Adrenal gland (tissue), 12 donors: ENCODE data around the gene ITPR1. TPM values are rescaled to one million over a fixed set of nuclear protein-coding genes. Genes with fewer than 3 reads are reported as not detected.
A peak's percentile ranks its signal among the peaks of the same experiment; 100 is the strongest.

ENCODE experiments used
- DNase-seq, 7 donors: peaks; one replicate each; pipeline ENCODE4 v3.0.0-alpha.2; 2019 to 2020
- H3K27ac ChIP-seq, 5 donors: fragments of 200-600 bp; sonication (generic) in 4 of 5; 1 replicate in 3 of 5; 2 replicates in 2 of 5; pipeline versions ENCODE4 v1.5.1 to v1.8.0; 2016 to 2020; ENCODE audit warnings: mild to moderate bottlenecking in 1 of 5
- H3K27me3 ChIP-seq: fragments of 200-600 bp; 2 replicates; pipeline ENCODE4 v1.8.0; 2021
- H3K36me3 ChIP-seq, 2 donors: fragments of 200-600 bp; replicated peaks in 1 of 2; 1 replicate in 1 of 2; 2 replicates in 1 of 2; pipeline versions ENCODE4 v1.5.1 to v1.8.0; 2018 to 2022
- H3K4me1 ChIP-seq, 2 donors: fragments of 200-600 bp; replicated peaks in 1 of 2; 1 replicate in 1 of 2; 2 replicates in 1 of 2; pipeline versions ENCODE4 v1.5.1 to v1.8.0; 2018 to 2021
- H3K4me3 ChIP-seq, 4 donors: fragments of 200-600 bp; sonication (generic) in 3 of 4; one replicate each; pipeline ENCODE4 v1.5.1; 2016 to 2018
- H3K9me3 ChIP-seq, 3 donors: fragments of 200-600 bp; sonication (generic) in 1 of 3; replicated peaks in 1 of 3; 1 replicate in 2 of 3; 2 replicates in 1 of 3; pipeline versions ENCODE4 v1.5.1 to v1.8.0; 2016 to 2021
- CTCF ChIP-seq, 6 experiments: fragments of 450-650 bp in 4 of 6; fragments of 200-600 bp in 2 of 6; sonication (generic) in 1 of 6; IDR thresholded peaks; 1 replicate in 5 of 6; 2 replicates in 1 of 6; pipeline versions ENCODE4 v1.5.1 to v1.8.0; 2016 to 2021; ENCODE audit warnings: antibody characterized with exemption in 6 of 6, mild to moderate bottlenecking in 2 of 6, moderate library complexity in 1 of 6
- POLR2A ChIP-seq, 2 donors: fragments of 450-650 bp; IDR thresholded peaks; one replicate each; pipeline ENCODE4 v1.6.1; 2017; ENCODE audit warnings: antibody characterized with exemption in 2 of 2, mild to moderate bottlenecking in 2 of 2, moderate library complexity in 1 of 2
- WGBS, 4 donors: extraction: QIAGEN DNeasy Blood & Tissue Kit in 2 of 4; methylation state at CpG; one replicate each; pipeline versions ENCODE4 v1.1.5 to v1.1.7; 2013 to 2017; 5-methylcytosine and 5-hydroxymethylcytosine counted together
- intact Hi-C, 2 donors: fragments of 100-400 bp; cut with DNase I; formaldehyde crosslinking; loops; one replicate each; pipeline versions ENCODE4 v1.14.1 to v1.15.0; 2022 to 2023
- polyA plus RNA-seq, 3 donors: library from polyadenylated mRNA; stranded (reverse); fragments of 200-250 nt in 2 of 3; fragments of 350-450 nt in 1 of 3; fragmentation: Illumina TruSeq in 1 of 3; extraction: RNeasy Lipid Tissue Mini Kit (QIAGEN cat#74804) in 1 of 3; gene quantifications; one replicate each; pipeline ENCODE4 v1.2.3, GENCODE V29; 2013 to 2014
- total RNA-seq, 9 donors: library from RNA; depleted of rRNA in 4 of 9; stranded (reverse); fragments of >200 nt in 4 of 9; fragments of 120-200 nt in 1 of 9; fragmentation: NEBNext Ultra II Directional in 1 of 9; extraction: Animal tissue kit (Norgen Biotek cat#: 25700) in 1 of 9; gene quantifications; one replicate each; pipeline versions ENCODE4 v1.1.0 to v1.2.4, GENCODE V29; 2013 to 2023
- donor health status: healthy with polysubstance abuse.
- donor health status: Bipolar disorder and iron deficiency.
- donor health status: DM: yes; HTN: yes; CAD: no.
- donor health status: DM: no; HTN: no; CAD: no.
- donor health status: DM: no; HTN: no; CAD: no.
- donor health status: DM: yes; HTN: yes; CAD: no.

The ITPR1 gene
- total and polyA plus RNA-seq, 12 donors: 21.6 to 198 (median 76.6) TPM

GRCh38 chr3:4685673-4686345 lies 192.7 kb downstream of the ITPR1 start:
- WGBS, 4 donors: 84 to 96% (median 91%) methylated on average over 10 of the region's 10 CpGs
- Histone ChIP-seq H3K27ac (no peak overlapping the region), H3K9me3 (no peaks in the 10 kb centered on the region), H3K4me1 (no peaks in the 10 kb centered on the region), H3K4me3 (no peak overlapping the region), H3K36me3 (peaks cover 0 to 36% of the 10 kb centered on the region in 2 donors), H3K27me3 (no peaks in the 10 kb centered on the region)
- intact Hi-C loops: no loop called here
- DNase-seq: no peak
- no peak for TF ChIP-seq POLR2A (IDR thresholded peaks at IDR 0.05)
- no peak for TF ChIP-seq CTCF (IDR thresholded peaks at IDR 0.05)

GRCh38 chr3:4686619-4687018 lies 193.5 kb downstream of the ITPR1 start:
- intact Hi-C loops: no loop called here
- no peak for TF ChIP-seq CTCF (IDR thresholded peaks at IDR 0.05)
- no peak for TF ChIP-seq POLR2A (IDR thresholded peaks at IDR 0.05)
- Histone ChIP-seq H3K4me3 (no peak overlapping the region), H3K4me1 (no peaks in the 10 kb centered on the region), H3K27me3 (no peaks in the 10 kb centered on the region), H3K27ac (peak overlapping the region in 1 of 5 donors; percentile 6), H3K36me3 (peaks cover 0 to 36% of the 10 kb centered on the region in 2 donors), H3K9me3 (no peaks in the 10 kb centered on the region)
- DNase-seq: no peak
- WGBS, 4 donors: 88 to 92% (median 91%) methylated on average over 4 of the region's 4 CpGs

GRCh38 chr3:4687167-4687566 lies 194.0 kb downstream of the ITPR1 start:
- Histone ChIP-seq H3K9me3 (no peaks in the 10 kb centered on the region), H3K4me1 (no peaks in the 10 kb centered on the region), H3K4me3 (no peak overlapping the region), H3K36me3 (peaks cover 0 to 39% of the 10 kb centered on the region in 2 donors), H3K27ac (peak overlapping the region in 1 of 5 donors; percentile 6), H3K27me3 (no peaks in the 10 kb centered on the region)
- WGBS, 4 donors: 63 to 73% (median 72%) methylated on average over 4 of the region's 4 CpGs
- no peak for DNase-seq
- no peak for TF ChIP-seq POLR2A (IDR thresholded peaks at IDR 0.05)
- no peak for TF ChIP-seq CTCF (IDR thresholded peaks at IDR 0.05)
- intact Hi-C loops: no loop called here

- no peak overlapping the region for H3K27ac ChIP-seq
- H3K4me3 ChIP-seq: no peak overlapping the region
- WGBS, 4 donors: 77 to 98% (median 86%) methylated on average over 5 of the region's 5 CpGs
- no peak for TF ChIP-seq CTCF (IDR thresholded peaks at IDR 0.05)
- TF ChIP-seq POLR2A (IDR thresholded peaks at IDR 0.05): no peak
- peaks cover 0 to 44% of the 10 kb centered on the region in 2 donors for H3K36me3 ChIP-seq
- DNase-seq: no peak
- no peaks in the 10 kb centered on the region for H3K9me3 ChIP-seq
- no peaks in the 10 kb centered on the region for H3K27me3 ChIP-seq
- H3K4me1 ChIP-seq: no peaks in the 10 kb centered on the region
- intact Hi-C loops: no loop called here
Measured at GRCh38 chr3:4687596-4687995, 194.4 kb downstream of the ITPR1 start.
